Measurements from ENCODE around the gene PLEKHM2. TPM values are rescaled to one million over a fixed set of nuclear protein-coding genes. Genes with fewer than 3 reads are reported as not detected.

Gene PLEKHM2
- total RNA-seq, 1 donor from 2014 or later = 70.4 TPM

- DNase-seq (ENCODE audit: low spot score, unreplicated experiment) = no peak
- no peak overlapping the region for H3K4me3 Mint-ChIP-seq (ENCODE audit: low read depth)
- TF ChIP-seq, protein P1, sequence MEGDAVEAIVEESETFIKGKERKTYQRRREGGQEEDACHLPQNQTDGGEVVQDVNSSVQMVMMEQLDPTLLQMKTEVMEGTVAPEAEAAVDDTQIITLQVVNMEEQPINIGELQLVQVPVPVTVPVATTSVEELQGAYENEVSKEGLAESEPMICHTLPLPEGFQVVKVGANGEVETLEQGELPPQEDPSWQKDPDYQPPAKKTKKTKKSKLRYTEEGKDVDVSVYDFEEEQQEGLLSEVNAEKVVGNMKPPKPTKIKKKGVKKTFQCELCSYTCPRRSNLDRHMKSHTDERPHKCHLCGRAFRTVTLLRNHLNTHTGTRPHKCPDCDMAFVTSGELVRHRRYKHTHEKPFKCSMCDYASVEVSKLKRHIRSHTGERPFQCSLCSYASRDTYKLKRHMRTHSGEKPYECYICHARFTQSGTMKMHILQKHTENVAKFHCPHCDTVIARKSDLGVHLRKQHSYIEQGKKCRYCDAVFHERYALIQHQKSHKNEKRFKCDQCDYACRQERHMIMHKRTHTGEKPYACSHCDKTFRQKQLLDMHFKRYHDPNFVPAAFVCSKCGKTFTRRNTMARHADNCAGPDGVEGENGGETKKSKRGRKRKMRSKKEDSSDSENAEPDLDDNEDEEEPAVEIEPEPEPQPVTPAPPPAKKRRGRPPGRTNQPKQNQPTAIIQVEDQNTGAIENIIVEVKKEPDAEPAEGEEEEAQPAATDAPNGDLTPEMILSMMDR (IDR thresholded peaks at IDR 0.05; ENCODE audit: unreplicated experiment) = no peak
- no peak overlapping the region for H3K27ac Mint-ChIP-seq
- H3K9me3 Mint-ChIP-seq (ENCODE audit: low read depth) = peaks cover 6% of the 10 kb centered on the region
- H3K27me3 Mint-ChIP-seq = no peaks in the 10 kb centered on the region
- H3K4me1 Mint-ChIP-seq (ENCODE audit: low read depth) = peaks cover 6% of the 10 kb centered on the region
- no peaks in the 10 kb centered on the region for H3K36me3 Mint-ChIP-seq (ENCODE audit: insufficient read depth)
Measured at GRCh38 chr1:15680131-15680530, 4.0 kb upstream of the PLEKHM2 start.

DNA sequence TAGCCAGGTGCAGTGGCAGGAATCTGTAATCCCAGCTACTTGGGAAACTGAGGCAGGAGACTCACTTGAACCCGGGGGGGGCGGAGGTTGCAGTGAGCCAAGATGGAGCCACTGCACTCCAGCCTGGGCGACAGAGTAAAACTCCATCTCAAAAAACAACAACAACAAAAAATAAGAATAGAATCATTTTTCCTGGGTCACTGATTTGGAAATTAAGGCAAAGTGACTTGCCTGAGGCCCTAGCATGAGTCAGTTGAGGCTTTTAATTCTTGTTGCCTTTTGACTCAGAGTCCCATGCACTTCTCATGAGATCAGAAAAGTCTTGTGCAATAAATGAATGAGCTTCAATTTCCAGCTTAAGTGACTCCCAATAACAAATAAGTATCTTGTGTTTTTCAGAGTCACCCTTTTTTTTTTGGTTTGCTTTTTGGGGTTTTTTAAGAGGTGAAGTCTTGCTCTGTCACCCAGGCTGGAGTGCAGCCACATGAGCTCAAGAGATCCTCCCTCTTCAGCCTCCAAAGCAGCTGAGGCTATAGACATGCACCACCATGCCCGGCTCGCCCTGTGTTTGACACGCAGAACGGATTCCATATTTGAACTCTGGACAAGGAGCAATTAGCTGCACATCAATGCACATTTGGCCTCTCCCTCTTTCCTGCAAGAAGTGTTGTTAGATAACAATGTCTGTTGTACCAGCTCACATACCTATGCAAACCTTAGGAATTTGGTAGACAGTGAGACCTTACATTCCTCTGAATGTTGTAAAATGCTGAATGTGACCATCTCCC is 3.4 kb upstream of the PLEKHM2 start:
- no peaks in the 10 kb centered on the region for H3K36me3 Mint-ChIP-seq (ENCODE audit: insufficient read depth)
- H3K9me3 Mint-ChIP-seq (ENCODE audit: low read depth) = peaks cover 6% of the 10 kb centered on the region
- H3K4me1 Mint-ChIP-seq (ENCODE audit: low read depth) = peaks cover 12% of the 10 kb centered on the region
- DNase-seq (ENCODE audit: low spot score, unreplicated experiment) = no peak
- no peak overlapping the region for H3K27ac Mint-ChIP-seq
- no peak overlapping the region for H3K4me3 Mint-ChIP-seq (ENCODE audit: low read depth)
- TF ChIP-seq, protein P1 (IDR thresholded peaks at IDR 0.05; ENCODE audit: unreplicated experiment) = no peak
- no peaks in the 10 kb centered on the region for H3K27me3 Mint-ChIP-seq

DNA sequence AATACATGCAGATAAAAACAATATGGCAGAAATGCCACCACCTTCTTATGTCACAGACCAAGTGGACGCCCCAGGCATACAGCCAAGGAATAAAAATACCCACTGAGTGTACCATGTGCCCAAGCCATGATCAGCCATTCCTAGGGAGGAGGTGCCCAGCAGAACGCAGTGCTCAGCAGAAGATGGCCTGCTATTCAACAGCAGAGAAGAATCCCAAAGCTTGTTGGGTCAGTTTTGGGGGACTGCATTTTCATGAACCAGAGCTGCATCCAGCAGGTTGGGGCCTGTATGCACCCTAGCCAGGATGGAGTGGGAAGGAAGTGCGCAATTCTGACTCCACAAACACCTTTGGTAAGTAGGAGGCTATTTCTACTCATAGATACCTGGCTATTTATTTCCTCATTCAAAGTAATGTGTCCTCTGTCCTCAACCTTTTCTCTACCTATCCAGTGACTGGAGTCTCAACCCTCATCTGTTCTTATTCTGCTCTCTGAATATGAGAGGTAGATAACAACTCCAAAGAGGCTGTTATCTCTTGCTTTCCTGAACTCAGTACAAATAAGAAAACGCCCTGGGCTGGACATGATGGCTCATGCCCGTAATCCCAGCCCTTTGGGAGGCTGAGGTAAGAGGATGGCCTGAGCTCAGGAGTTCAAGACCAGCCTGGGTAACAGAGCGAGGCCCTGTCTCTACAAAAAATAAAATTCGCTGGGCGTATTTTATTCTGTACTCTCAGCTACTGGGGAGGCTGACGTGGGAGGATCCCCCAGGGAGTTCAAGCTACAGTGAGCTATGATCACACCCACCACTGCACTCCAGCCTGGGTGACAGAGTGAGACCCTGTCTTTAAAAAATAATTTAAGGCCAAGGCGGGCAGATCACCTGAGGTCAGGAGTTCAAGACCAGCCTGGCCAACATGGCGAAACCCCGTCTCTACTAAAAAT is 2.5 kb upstream of the PLEKHM2 start:
- Mint-ChIP-seq H3K4me1 (ENCODE audit: low read depth) (peaks cover 16% of the 10 kb centered on the region), H3K27ac (no peak overlapping the region), H3K4me3 (ENCODE audit: low read depth) (peak overlapping the region; percentile 75), H3K27me3 (no peaks in the 10 kb centered on the region), H3K9me3 (ENCODE audit: low read depth) (peaks cover 5% of the 10 kb centered on the region), H3K36me3 (ENCODE audit: insufficient read depth) (no peaks in the 10 kb centered on the region)
- no peak for DNase-seq (ENCODE audit: low spot score, unreplicated experiment)
- TF ChIP-seq, protein P1 (IDR thresholded peaks at IDR 0.05; ENCODE audit: unreplicated experiment) = no peak

- H3K27ac Mint-ChIP-seq = peak overlapping the region; percentile 93
Measured at GRCh38 chr1:15682936-15683341, 1.2 kb upstream of the PLEKHM2 start.

More at GRCh38 chr1:15682936-15683341, 1.2 kb upstream of the PLEKHM2 start:
- TF ChIP-seq, protein P1 (IDR thresholded peaks at IDR 0.05; ENCODE audit: unreplicated experiment) = no peak
- Mint-ChIP-seq H3K36me3 (ENCODE audit: insufficient read depth) (peaks cover 2% of the 10 kb centered on the region), H3K9me3 (ENCODE audit: low read depth) (no peaks in the 10 kb centered on the region), H3K4me3 (ENCODE audit: low read depth) (peak overlapping the region; percentile 75), H3K27me3 (no peaks in the 10 kb centered on the region), H3K4me1 (ENCODE audit: low read depth) (peaks cover 20% of the 10 kb centered on the region)
- DNase-seq (ENCODE audit: low spot score, unreplicated experiment) = no peak

Measured in progenitor cell of endocrine pancreas (in vitro differentiated cells).